Ishikawa (cell line): ENCODE results near the gene MAIP1.

ENCODE experiments used
- CEBPB ChIP-seq: IDR thresholded peaks from 2 replicates; pipeline ENCODE4 v1.6.1; 2012
- CREB1 ChIP-seq: IDR thresholded peaks from 2 replicates; pipeline ENCODE4 v1.6.1; 2012; ENCODE audit warnings: low read depth
- EGR1 ChIP-seq: IDR thresholded peaks from 2 replicates; pipeline ENCODE4 v1.6.1; 2012
- EP300 ChIP-seq: IDR thresholded peaks from 2 replicates; pipeline ENCODE4 v1.6.1; 2012; ENCODE audit warnings: borderline replicate concordance
- FOXM1 ChIP-seq: IDR thresholded peaks from 2 replicates; pipeline ENCODE4 v1.6.1; 2012; ENCODE audit warnings: low read depth, borderline replicate concordance
- NFIC ChIP-seq: IDR thresholded peaks from 2 replicates; pipeline ENCODE4 v1.6.1; 2012
- RAD21 ChIP-seq: IDR thresholded peaks from 2 replicates; pipeline ENCODE4 v1.6.1; 2012; ENCODE audit warnings: low read depth
- TAF1 ChIP-seq: IDR thresholded peaks from 2 replicates; pipeline ENCODE4 v1.6.1; 2012; ENCODE audit warnings: low read depth, mild to moderate bottlenecking
- TCF12 ChIP-seq: IDR thresholded peaks from 2 replicates; pipeline ENCODE4 v1.6.1; 2012; ENCODE audit warnings: low read depth
- TEAD4 ChIP-seq: IDR thresholded peaks from 2 replicates; pipeline ENCODE4 v1.6.1; 2012
- YY1 ChIP-seq: IDR thresholded peaks from 2 replicates; pipeline ENCODE4 v1.6.1; 2012; ENCODE audit warnings: low read depth
- ZBTB7A ChIP-seq: IDR thresholded peaks from 2 replicates; pipeline ENCODE4 v1.6.1; 2012; ENCODE audit warnings: low read depth
- TF ChIP-seq, protein P1 (sequence below): IDR thresholded peaks from 2 replicates; pipeline ENCODE4 v1.6.1; 2012
- TF ChIP-seq, protein P2 (sequence below): IDR thresholded peaks from 2 replicates; pipeline ENCODE4 v1.6.1; 2012
- TF ChIP-seq, protein P3 (sequence below): IDR thresholded peaks from 2 replicates; pipeline ENCODE4 v1.6.1; 2012; ENCODE audit warnings: low read depth, mild to moderate bottlenecking

MAIP1 gene

DNA sequence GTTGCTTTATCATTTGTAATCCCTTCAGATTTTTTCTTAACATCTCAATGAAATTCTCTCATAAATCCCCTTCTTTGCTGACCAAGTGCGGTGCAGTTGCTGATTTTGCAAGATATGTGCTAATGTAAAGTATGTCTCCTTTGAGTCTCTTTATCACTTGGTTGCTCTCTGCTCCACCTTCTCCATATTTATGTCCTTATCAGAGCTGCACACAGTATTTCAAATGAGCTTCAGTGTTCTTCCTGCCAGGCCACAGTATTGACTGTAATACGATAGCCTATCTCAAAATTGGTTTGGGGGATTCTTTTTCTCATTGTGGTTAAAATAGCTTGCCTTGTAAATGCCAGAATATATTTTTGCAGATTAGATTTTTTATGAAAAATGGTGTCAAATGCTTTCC is 32.2 kb downstream of the MAIP1 start:
- TF ChIP-seq YY1 (no peak), TCF12 (no peak), ZBTB7A (no peak), EP300 (no peak), TAF1 (no peak), TEAD4 (no peak), NFIC (no peak), CEBPB (no peak)
- TF ChIP-seq, protein P1, sequence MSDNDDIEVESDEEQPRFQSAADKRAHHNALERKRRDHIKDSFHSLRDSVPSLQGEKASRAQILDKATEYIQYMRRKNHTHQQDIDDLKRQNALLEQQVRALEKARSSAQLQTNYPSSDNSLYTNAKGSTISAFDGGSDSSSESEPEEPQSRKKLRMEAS: no peak
- TF ChIP-seq, protein P2, sequence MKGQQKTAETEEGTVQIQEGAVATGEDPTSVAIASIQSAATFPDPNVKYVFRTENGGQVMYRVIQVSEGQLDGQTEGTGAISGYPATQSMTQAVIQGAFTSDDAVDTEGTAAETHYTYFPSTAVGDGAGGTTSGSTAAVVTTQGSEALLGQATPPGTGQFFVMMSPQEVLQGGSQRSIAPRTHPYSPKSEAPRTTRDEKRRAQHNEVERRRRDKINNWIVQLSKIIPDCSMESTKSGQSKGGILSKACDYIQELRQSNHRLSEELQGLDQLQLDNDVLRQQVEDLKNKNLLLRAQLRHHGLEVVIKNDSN: no peak

DNA sequence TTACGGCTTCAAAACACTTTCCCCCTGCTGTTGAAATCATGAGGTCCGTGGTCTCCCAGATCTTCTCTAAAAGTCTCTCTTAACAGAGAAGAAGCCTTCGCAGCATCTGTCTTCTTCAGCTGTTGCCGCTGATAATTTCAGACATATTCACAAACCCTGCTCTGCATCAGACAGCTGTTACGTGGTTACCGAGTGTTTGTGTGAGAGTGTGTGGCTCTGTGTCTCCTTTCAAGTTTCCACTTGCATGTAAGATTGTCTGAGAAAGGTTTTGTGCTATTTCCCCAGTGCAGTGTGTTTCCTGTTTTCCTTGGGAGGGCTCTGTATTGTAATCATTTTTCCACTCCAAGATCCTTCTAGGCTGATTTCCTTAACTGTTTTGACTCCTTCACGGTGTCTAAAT is 32.8 kb downstream of the MAIP1 start:
- TF ChIP-seq FOXM1: no peak
- TF ChIP-seq, protein P2: no peak
- TF ChIP-seq, protein P1: no peak
- no peak for TF ChIP-seq CREB1
- no peak for TF ChIP-seq EP300
- TF ChIP-seq NFIC: no peak

DNA sequence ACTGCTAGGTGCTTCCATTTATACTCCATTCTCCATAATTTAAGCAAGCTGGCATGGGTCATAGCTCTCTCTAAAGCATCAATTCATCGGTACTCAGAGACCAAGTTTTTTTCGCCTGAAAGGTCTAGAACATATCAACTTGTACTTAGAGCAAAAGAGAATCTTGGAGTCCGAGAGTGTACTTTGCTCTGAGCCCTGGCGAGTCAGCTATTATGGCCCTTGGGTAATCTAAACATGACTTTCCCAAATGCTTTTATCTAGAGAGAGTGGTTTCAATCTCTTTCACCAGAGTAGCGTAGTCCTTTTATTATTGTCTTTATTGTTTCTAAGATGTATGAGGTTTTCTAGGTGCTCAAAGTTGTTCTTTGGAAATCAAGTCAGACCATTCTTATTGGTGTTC is 34.4 kb downstream of the MAIP1 start:
- TF ChIP-seq YY1: no peak
- no peak for TF ChIP-seq CEBPB
- TF ChIP-seq TEAD4: no peak

DNA sequence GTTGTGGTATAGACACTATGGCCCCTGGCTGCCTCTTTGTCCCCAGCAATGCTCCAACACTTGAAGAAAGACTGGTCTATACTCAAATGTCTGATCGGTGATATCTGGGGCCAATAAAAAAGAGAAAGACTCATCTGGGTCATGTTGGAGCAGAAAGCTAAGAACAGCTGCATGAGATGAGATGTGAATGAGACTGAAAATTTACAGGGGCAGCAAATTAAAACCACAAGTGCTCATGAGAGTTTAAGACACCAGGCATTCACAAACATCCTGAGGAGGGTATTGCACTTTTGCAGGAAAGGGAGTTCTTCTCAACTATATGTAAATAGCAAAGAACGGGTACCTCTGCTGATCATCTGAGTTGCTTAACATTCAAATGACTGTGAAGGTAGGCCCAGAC is 36.3 kb downstream of the MAIP1 start:
- TF ChIP-seq EGR1 (no peak), TCF12 (no peak), TAF1 (no peak), YY1 (no peak), TEAD4 (no peak), EP300 (no peak), CEBPB (no peak), RAD21 (no peak), CREB1 (no peak), FOXM1 (no peak), NFIC (no peak), ZBTB7A (no peak)
- TF ChIP-seq, protein P1: no peak
- TF ChIP-seq, protein P2: no peak
- TF ChIP-seq, protein P3, sequence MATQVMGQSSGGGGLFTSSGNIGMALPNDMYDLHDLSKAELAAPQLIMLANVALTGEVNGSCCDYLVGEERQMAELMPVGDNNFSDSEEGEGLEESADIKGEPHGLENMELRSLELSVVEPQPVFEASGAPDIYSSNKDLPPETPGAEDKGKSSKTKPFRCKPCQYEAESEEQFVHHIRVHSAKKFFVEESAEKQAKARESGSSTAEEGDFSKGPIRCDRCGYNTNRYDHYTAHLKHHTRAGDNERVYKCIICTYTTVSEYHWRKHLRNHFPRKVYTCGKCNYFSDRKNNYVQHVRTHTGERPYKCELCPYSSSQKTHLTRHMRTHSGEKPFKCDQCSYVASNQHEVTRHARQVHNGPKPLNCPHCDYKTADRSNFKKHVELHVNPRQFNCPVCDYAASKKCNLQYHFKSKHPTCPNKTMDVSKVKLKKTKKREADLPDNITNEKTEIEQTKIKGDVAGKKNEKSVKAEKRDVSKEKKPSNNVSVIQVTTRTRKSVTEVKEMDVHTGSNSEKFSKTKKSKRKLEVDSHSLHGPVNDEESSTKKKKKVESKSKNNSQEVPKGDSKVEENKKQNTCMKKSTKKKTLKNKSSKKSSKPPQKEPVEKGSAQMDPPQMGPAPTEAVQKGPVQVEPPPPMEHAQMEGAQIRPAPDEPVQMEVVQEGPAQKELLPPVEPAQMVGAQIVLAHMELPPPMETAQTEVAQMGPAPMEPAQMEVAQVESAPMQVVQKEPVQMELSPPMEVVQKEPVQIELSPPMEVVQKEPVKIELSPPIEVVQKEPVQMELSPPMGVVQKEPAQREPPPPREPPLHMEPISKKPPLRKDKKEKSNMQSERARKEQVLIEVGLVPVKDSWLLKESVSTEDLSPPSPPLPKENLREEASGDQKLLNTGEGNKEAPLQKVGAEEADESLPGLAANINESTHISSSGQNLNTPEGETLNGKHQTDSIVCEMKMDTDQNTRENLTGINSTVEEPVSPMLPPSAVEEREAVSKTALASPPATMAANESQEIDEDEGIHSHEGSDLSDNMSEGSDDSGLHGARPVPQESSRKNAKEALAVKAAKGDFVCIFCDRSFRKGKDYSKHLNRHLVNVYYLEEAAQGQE: no peak

DNA sequence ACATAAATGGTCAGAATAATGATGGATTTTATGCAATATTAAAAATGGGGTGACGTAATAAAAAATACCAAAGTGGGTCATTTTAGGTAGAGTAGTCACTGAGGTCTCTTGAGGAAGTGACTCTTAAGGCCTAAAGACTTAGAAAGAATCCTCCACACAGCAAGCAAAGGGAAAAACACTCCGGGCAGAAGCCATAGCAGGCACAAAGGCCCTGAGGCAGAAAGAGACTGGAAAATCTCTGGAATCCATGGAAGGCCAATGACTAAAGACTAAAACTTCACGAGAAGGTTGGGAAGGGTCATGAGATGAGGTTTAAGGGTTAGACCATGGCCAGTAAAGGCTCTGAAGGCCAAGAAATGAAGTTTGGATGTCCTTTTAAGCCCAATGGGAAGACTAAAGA is 36.9 kb downstream of the MAIP1 start:
- no peak for TF ChIP-seq TCF12
- no peak for TF ChIP-seq ZBTB7A
- TF ChIP-seq FOXM1: no peak
- TF ChIP-seq, protein P3: no peak
- TF ChIP-seq, protein P1: no peak
- TF ChIP-seq, protein P2: no peak
- no peak for TF ChIP-seq YY1
- TF ChIP-seq CREB1: no peak
- no peak for TF ChIP-seq EGR1
- TF ChIP-seq EP300: no peak
- no peak for TF ChIP-seq TEAD4
- TF ChIP-seq CEBPB: no peak

DNA sequence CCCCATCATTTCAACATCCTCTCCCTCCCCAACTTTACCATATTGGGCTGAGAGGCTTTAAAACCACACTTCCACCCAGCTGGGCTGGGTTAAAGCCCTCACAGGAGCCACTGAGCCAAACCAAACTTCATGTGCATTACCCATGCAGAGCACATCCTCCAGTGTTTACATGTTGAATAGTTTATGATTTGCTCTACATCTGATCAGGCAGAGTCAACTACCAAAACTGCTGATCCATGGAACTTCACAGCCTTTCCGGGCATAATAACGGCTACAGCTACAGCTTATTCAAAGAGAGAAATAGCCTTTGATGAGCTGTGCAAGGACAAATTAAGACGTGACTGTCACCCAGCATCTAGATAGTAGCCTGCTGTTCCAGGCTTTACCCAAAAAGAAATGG is 39.0 kb downstream of the MAIP1 start:
- TF ChIP-seq, protein P3: no peak
- TF ChIP-seq, protein P1: no peak
- TF ChIP-seq TCF12: no peak
- TF ChIP-seq CREB1: no peak
